Glutamatergic neuron (in vitro differentiated cells): Measurements from ENCODE around the gene ZNF530. TPM values are rescaled to one million over a fixed set of nuclear protein-coding genes. Genes with fewer than 3 reads are reported as not detected.

ENCODE experiments used
- DNase-seq: peaks from one replicate; pipeline ENCODE4 v3.0.0; 2022
- H3K27ac Mint-ChIP-seq: one replicate; pipeline ENCODE4 v1.8.0; 2020; ENCODE audit warnings: mild to moderate bottlenecking, mixed read lengths, inconsistent platforms; ENCODE audit not compliant: unreplicated experiment
- H3K27me3 Mint-ChIP-seq: one replicate; pipeline ENCODE4 v1.8.0; 2020; ENCODE audit warnings: mild to moderate bottlenecking, moderate library complexity, mixed read lengths, inconsistent platforms; ENCODE audit not compliant: unreplicated experiment
- H3K36me3 Mint-ChIP-seq: one replicate; pipeline ENCODE4 v1.8.0; 2020; ENCODE audit warnings: mild to moderate bottlenecking, mixed read lengths, inconsistent platforms; ENCODE audit not compliant: unreplicated experiment
- H3K4me1 Mint-ChIP-seq: one replicate; pipeline ENCODE4 v1.8.0; 2020; ENCODE audit warnings: mild to moderate bottlenecking, low read depth, mixed read lengths, inconsistent platforms; ENCODE audit not compliant: unreplicated experiment
- H3K4me3 Mint-ChIP-seq: one replicate; pipeline ENCODE4 v1.8.0; 2020; ENCODE audit warnings: mild to moderate bottlenecking, mixed read lengths, inconsistent platforms; ENCODE audit not compliant: unreplicated experiment
- H3K9me3 Mint-ChIP-seq: one replicate; pipeline ENCODE4 v1.8.0; 2020; ENCODE audit warnings: mild to moderate bottlenecking, moderate library complexity, mixed read lengths, inconsistent platforms; ENCODE audit not compliant: unreplicated experiment
- CTCF ChIP-seq: fragments of 200-600 bp; sonication (generic); IDR thresholded peaks from one replicate; pipeline ENCODE4 v1.5.0; 2021; ENCODE audit not compliant: partially characterized antibody, unreplicated experiment
- total RNA-seq: library from RNA; stranded (reverse); fragmentation: NEBNext Ultra II Directional; extraction: Animal tissue kit (Norgen Biotek cat#: 25700); gene quantifications from one replicate; pipeline ENCODE4 v1.2.1, GENCODE V29; 2021; ENCODE audit not compliant: unreplicated experiment

ZNF530 gene
- total RNA-seq, 1 donor from 2014 or later = 4.6 TPM

GRCh38 chr19:57559404-57560025 is 40.2 kb upstream of the ZNF530 start, which contains the start of gene ZNF550:
TSS of gene ZNF550 (minus strand) at chr19:57559863. CDS start at chr19:57559682, 181 bp downstream.
- Mint-ChIP-seq H3K27ac (peak within 1 kb of the TSS; percentile 64), H3K36me3 (peaks cover 42% of the 10 kb centered on the region), H3K27me3 (peaks cover 15% of the 10 kb centered on the region), H3K9me3 (peaks cover 25% of the 10 kb centered on the region), H3K4me3 (peak within 1 kb of the TSS; percentile 99), H3K4me1 (peaks cover 9% of the 10 kb centered on the region)
- TF ChIP-seq CTCF = no peak
- peak; percentile 95 for DNase-seq

GRCh38 chr19:57560049-57560491 is 39.6 kb upstream of the ZNF530 start:
- no peak overlapping the region for H3K27ac Mint-ChIP-seq
- TF ChIP-seq CTCF = no peak
- H3K9me3 Mint-ChIP-seq = peaks cover 27% of the 10 kb centered on the region
- peaks cover 39% of the 10 kb centered on the region for H3K36me3 Mint-ChIP-seq
- peaks cover 15% of the 10 kb centered on the region for H3K27me3 Mint-ChIP-seq
- no peak for DNase-seq
- H3K4me1 Mint-ChIP-seq = peaks cover 9% of the 10 kb centered on the region
- peak overlapping the region; percentile 99 for H3K4me3 Mint-ChIP-seq

GRCh38 chr19:57563547-57563946 is 36.1 kb upstream of the ZNF530 start:
- Mint-ChIP-seq H3K9me3 (peaks cover 34% of the 10 kb centered on the region), H3K27me3 (peaks cover 8% of the 10 kb centered on the region), H3K4me3 (peak overlapping the region; percentile 30), H3K27ac (no peak overlapping the region), H3K36me3 (peaks cover 37% of the 10 kb centered on the region), H3K4me1 (no peaks in the 10 kb centered on the region)
- no peak for TF ChIP-seq CTCF
- no peak for DNase-seq

- Mint-ChIP-seq H3K36me3 (peaks cover 42% of the 10 kb centered on the region), H3K9me3 (peaks cover 29% of the 10 kb centered on the region), H3K27ac (no peak overlapping the region), H3K4me3 (no peak overlapping the region), H3K27me3 (no peaks in the 10 kb centered on the region), H3K4me1 (no peaks in the 10 kb centered on the region)
- no peak for DNase-seq
- TF ChIP-seq CTCF = no peak
Measured at GRCh38 chr19:57566396-57567265, 33.1 kb upstream of the ZNF530 start.

GRCh38 chr19:57570707-57571106 is 29.0 kb upstream of the ZNF530 start:
- no peaks in the 10 kb centered on the region for H3K27me3 Mint-ChIP-seq
- H3K4me1 Mint-ChIP-seq = no peaks in the 10 kb centered on the region
- H3K27ac Mint-ChIP-seq = no peak overlapping the region
- no peak for DNase-seq
- H3K4me3 Mint-ChIP-seq = no peak overlapping the region
- peaks cover 35% of the 10 kb centered on the region for H3K9me3 Mint-ChIP-seq
- TF ChIP-seq CTCF = no peak
- peaks cover 66% of the 10 kb centered on the region for H3K36me3 Mint-ChIP-seq
